KG1 (cell line): ENCODE measurements around the gene DUSP7.
A peak's percentile ranks its signal among the peaks of the same experiment; 100 is the strongest.

Source experiments
- DNase-seq: peaks from one replicate; lab custom pipeline; 2025; lab: John Stamatoyannopoulos, UW

The DUSP7 gene

GRCh38 chr3:52086976-52087663 lies 30.7 kb upstream of the DUSP7 start:
- peak; percentile 46 for DNase-seq

GRCh38 chr3:52086461-52086860 lies 30.1 kb upstream of the DUSP7 start:
- no peak for DNase-seq

GRCh38 chr3:52085681-52086282 lies 29.4 kb upstream of the DUSP7 start:
- no peak for DNase-seq

GRCh38 chr3:52084954-52085680 lies 28.7 kb upstream of the DUSP7 start:
- DNase-seq: no peak

GRCh38 chr3:52084216-52084945 lies 28.0 kb upstream of the DUSP7 start:
- DNase-seq: no peak

- DNase-seq: no peak
Observed at GRCh38 chr3:52083556-52084087, 27.3 kb upstream of the DUSP7 start.

- no peak for DNase-seq
Observed at GRCh38 chr3:52082951-52083350, 26.6 kb upstream of the DUSP7 start.

- no peak for DNase-seq
Observed at GRCh38 chr3:52080830-52081719, 24.7 kb upstream of the DUSP7 start.

- no peak for DNase-seq
Observed at GRCh38 chr3:52079958-52080357, 23.6 kb upstream of the DUSP7 start.

GRCh38 chr3:52078781-52079560 lies 22.6 kb upstream of the DUSP7 start:
- no peak for DNase-seq

GRCh38 chr3:52077925-52078324 lies 21.6 kb upstream of the DUSP7 start:
- no peak for DNase-seq

- no peak for DNase-seq
Observed at GRCh38 chr3:52076896-52077780, 20.8 kb upstream of the DUSP7 start.

GRCh38 chr3:52073490-52073889 lies 17.1 kb upstream of the DUSP7 start:
- no peak for DNase-seq

- no peak for DNase-seq
Observed at GRCh38 chr3:52072471-52072870, 16.1 kb upstream of the DUSP7 start.

GRCh38 chr3:52072020-52072419 lies 15.6 kb upstream of the DUSP7 start:
- no peak for DNase-seq

GRCh38 chr3:52070724-52071621 lies 14.6 kb upstream of the DUSP7 start:
- DNase-seq: no peak

GRCh38 chr3:52069855-52070254 lies 13.5 kb upstream of the DUSP7 start:
- no peak for DNase-seq

GRCh38 chr3:52069135-52069534 lies 12.8 kb upstream of the DUSP7 start:
- no peak for DNase-seq
